GM20000 (cell line): Measurements from ENCODE around the gene TPRA1.

Source experiments
- DNase-seq: peaks from one replicate; pipeline ENCODE4 v3.0.0; 2012; ENCODE audit warnings: low spot score
- TF ChIP-seq, protein P1 (sequence below): IDR thresholded peaks from 2 replicates; pipeline ENCODE4 v1.5.1; 2012; ENCODE audit warnings: mild to moderate bottlenecking, control low read depth; ENCODE audit errors: extremely low read depth, missing control alignments

TPRA1 gene

DNA sequence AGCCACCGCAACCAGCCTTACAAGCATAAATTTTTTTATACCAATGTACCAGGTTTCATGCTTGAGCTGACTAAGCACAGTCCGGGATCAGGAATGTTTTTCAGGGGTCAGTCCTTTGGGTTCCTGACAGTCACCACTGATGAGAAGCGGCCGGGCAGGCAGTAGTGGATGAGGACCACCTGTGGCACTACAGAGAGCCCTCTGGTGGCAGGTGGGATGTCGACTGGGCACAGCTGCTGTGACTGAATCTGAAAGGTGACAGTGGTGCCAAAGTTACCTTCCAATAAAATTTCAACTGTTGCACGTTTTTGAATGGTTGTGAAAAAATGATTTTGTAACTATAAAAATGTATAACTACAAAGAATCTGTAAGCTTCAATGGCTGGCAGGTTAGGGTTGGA lies 34.0 kb downstream of the TPRA1 start:
- TF ChIP-seq, protein P1, sequence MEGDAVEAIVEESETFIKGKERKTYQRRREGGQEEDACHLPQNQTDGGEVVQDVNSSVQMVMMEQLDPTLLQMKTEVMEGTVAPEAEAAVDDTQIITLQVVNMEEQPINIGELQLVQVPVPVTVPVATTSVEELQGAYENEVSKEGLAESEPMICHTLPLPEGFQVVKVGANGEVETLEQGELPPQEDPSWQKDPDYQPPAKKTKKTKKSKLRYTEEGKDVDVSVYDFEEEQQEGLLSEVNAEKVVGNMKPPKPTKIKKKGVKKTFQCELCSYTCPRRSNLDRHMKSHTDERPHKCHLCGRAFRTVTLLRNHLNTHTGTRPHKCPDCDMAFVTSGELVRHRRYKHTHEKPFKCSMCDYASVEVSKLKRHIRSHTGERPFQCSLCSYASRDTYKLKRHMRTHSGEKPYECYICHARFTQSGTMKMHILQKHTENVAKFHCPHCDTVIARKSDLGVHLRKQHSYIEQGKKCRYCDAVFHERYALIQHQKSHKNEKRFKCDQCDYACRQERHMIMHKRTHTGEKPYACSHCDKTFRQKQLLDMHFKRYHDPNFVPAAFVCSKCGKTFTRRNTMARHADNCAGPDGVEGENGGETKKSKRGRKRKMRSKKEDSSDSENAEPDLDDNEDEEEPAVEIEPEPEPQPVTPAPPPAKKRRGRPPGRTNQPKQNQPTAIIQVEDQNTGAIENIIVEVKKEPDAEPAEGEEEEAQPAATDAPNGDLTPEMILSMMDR, result no peak
- no peak for DNase-seq

DNA sequence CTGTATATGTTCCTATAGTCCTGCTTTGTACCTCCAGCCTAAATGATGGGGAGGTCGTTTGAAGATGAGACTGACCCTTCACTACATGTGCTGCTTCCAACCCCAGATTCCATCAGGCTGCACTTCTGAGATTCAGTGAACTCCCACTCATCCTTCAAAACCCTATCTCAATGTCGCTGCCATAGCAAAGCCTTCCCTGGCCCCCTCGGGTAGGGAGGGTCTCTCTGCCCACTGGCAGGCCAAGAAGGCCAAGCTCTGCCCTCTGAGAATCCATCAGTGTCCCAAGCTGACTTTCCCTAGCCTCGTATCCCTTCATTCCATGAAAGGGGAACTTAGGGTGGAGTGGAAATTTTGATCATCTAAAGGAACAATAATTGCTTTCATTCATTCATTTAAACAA lies 35.4 kb downstream of the TPRA1 start:
- DNase-seq, result no peak
- TF ChIP-seq, protein P1, result no peak

DNA sequence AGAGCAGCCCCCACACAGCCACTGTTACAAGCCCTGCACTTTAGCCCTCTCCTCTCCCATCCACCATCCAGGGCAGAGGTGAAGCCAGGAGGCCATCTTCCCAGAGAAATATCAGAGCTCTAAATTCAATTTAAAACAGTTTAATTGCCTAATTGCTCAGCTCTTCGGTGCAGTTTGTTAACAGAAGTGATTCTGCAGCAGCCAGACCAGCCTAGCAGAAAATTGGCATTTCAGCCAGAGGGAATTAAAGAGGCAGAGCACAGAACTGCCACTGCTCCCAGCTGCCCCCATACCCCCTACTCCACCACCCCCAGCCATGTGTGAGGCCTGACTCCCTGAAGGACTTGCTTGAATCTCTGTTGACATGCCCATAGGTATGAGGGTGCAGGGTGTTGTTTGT lies 38.5 kb downstream of the TPRA1 start:
- TF ChIP-seq, protein P1, result no peak
- DNase-seq, result no peak

DNA sequence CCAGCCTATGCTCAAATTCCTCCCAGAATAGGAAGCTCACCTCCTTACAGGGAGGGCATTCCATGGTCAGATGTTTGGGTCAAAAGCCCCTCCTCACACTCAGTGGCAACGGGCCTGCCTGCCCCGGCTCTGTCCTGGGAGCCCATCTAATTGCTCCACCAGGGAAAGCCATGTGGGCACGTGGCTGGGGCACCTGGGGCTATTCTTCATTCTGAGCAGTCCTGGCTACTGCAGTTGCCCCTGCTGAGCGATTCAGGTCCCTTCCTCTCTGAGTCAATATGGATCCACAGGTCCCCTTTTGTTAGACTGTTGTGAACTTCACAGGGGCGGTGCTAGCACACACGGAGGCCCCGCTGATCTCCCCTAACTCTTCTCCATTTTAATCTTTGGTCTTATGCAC lies 39.4 kb downstream of the TPRA1 start:
- no peak for DNase-seq

DNA sequence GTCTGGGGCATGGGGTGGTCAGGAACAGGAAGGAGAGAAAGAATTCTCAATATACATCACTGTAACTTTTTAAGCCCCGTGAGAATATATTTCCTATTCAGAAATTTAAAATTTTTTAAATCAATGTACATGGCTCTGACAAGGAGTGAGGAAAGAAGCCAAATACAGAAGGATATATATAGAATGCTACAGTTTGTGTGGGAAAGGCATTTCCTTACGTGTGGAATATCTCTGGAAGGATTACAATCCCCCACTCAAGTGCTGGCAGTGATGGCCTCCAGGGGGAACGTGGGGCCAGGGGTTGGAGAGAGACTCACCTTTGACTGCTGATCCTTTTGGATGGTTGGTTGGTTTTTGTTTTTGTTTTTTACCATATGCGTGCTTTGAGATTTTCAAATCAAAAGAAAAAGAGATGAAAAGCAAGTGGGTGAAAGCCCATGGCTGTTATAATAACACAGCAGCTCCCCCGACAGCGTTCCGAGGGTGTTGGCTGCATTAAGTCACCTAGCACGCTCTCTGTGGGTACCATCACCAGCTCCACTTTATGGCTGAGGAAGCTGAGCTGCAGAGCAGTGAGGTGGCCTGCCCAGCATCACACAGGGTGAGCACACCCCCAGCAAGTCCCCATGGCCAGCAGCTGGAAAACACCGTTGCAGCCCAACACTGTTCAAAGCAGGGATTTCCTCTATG lies 39.9 kb downstream of the TPRA1 start:
- TF ChIP-seq, protein P1, result no peak
- no peak for DNase-seq

More for the DNA sequence above, 39.4 kb downstream of the TPRA1 start:
- TF ChIP-seq, protein P1, result no peak

DNA sequence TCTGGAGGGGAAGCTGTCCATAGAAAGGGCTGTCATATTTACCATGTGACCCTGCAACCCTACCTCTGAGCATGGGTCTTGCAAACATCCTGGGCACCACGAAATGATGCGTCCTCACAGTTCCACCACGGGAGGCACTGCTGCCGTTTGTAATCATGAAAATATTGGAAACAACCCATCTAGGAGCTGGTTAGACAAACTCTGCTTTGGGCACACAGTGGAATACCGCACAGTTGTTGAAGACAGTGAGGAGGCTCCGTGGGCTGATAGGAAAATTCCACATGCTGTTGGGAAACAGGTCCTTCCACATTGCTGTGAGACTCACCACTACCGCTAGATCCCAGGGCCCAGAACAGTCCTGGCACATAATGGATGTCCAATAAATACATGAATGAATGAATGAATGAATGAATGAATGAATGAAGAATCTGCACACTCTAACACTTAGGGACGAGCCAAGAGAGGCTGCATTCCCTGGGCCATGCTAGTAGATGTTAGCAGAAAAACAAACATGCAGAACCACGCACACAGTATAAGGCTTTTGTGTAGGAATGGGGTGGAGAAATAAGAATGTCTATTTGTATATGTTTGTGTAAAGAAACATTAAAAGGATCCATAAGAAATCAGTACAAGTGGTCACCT lies 40.6 kb downstream of the TPRA1 start:
- DNase-seq, result no peak
- TF ChIP-seq, protein P1, result no peak

DNA sequence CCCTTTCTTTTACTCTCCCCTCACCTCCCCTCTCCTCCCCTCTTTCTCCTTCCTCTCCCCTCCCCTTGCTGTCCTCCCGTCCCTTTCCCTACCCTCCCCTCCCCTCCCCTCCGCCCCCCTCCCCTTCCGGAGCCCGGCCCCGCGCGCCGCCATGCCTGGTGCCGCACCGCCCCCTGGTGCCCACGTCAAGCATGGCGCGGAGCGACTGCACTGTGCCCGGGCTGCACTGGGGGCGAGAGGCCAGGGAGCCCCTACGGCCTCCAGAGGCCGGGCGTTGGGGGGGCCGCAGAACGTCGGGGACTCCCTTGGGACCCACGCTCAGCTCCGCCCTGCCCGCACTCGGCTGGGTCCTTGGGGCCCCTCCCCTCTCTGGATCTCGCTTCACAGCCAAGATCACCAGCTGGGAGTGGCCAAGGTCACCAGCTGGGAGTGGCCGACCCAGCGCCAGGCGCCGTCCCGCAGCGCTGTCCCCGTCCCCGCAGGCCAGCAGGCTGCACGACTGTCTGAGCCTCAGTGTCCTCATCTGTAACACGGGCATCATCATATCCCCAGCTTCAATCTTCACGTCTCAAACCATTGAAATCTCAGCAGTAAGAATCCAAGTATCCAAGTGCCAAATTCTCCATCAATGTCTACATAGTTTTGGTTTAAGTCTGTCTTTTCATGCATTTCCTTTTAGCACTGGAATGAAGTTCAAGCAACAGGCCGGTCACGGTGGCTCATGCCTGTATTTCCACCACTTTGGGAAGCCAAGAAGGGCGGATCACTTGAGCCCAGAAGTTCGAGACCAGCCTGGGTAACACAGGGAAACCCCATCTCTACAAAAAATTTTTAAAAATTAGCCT lies 42.5 kb downstream of the TPRA1 start:
- TF ChIP-seq, protein P1, result peak; percentile 85
- DNase-seq, result peak; percentile 85
